Measurements from ENCODE around the gene NEBL. TPM values are rescaled to one million over a fixed set of nuclear protein-coding genes. Genes with fewer than 3 reads are reported as not detected.

Gene NEBL
- total RNA-seq, 1 experiment from 2014 or later: 55.2 TPM

GRCh38 chr10:20890009-20890408, 7.1 kb downstream of the NEBL start:
- no peak for DNase-seq
- H3K9me3 ChIP-seq: no peaks in the 10 kb centered on the region
- no peaks in the 10 kb centered on the region for H3K4me1 Mint-ChIP-seq (ENCODE audit: low read depth, unreplicated experiment)
- intact Hi-C loops (cut with micrococcal nuclease; ENCODE audit: unreplicated experiment): no loop called here
- TF ChIP-seq CTCF (IDR thresholded peaks at IDR 0.05; ENCODE audit: insufficient read depth in 1 of 2, low read depth in 1 of 2, low read length in 1 of 2, severe bottlenecking in 1 of 2, unreplicated experiment in 1 of 2): no peak
- no peak overlapping the region for H3K4me3 Mint-ChIP-seq (ENCODE audit: unreplicated experiment)
- no peaks in the 10 kb centered on the region for H3K27me3 ChIP-seq (replicated peaks; ENCODE audit: control insufficient read depth, insufficient read depth, low read length)
- no peaks in the 10 kb centered on the region for H3K9me3 Mint-ChIP-seq (ENCODE audit: unreplicated experiment)
- peaks cover 9% of the 10 kb centered on the region; the same call in 1 of the 2 replicates for H3K4me1 ChIP-seq
- no TSS peak for BruUV-seq (replicated peaks)
- H3K27me3 Mint-ChIP-seq (ENCODE audit: insufficient read depth, unreplicated experiment): no peaks in the 10 kb centered on the region
- no peaks in the 10 kb centered on the region for H3K36me3 ChIP-seq (ENCODE audit: control insufficient read depth, insufficient read depth, low read length)
- ChIA-PET CTCF (no interaction called here), POLR2A (no interaction called here)
- no peaks in the 10 kb centered on the region for H3K36me3 Mint-ChIP-seq (ENCODE audit: insufficient read depth, unreplicated experiment)
- no peak overlapping the region for H3K27ac Mint-ChIP-seq (ENCODE audit: unreplicated experiment)
- no peak overlapping the region for H3K4me3 ChIP-seq (ENCODE audit: low read depth, low read length)

GRCh38 chr10:20888620-20889330, 8.3 kb downstream of the NEBL start:
- no peak for TF ChIP-seq CTCF (IDR thresholded peaks at IDR 0.05; ENCODE audit: insufficient read depth in 1 of 2, low read depth in 1 of 2, low read length in 1 of 2, severe bottlenecking in 1 of 2, unreplicated experiment in 1 of 2)
- no peaks in the 10 kb centered on the region for H3K9me3 ChIP-seq
- H3K4me1 Mint-ChIP-seq (ENCODE audit: low read depth, unreplicated experiment): no peaks in the 10 kb centered on the region
- no peaks in the 10 kb centered on the region for H3K27me3 ChIP-seq (replicated peaks; ENCODE audit: control insufficient read depth, insufficient read depth, low read length)
- intact Hi-C loops (cut with micrococcal nuclease; ENCODE audit: unreplicated experiment): no loop called here
- CTCF ChIA-PET: interaction anchor here (0.6 kb wide), 1 partner anchor 58 kb away, joined by 4 read pairs; no protein-coding TSS in a partner anchor
- no peak overlapping the region for H3K4me3 Mint-ChIP-seq (ENCODE audit: unreplicated experiment)
- H3K27me3 Mint-ChIP-seq (ENCODE audit: insufficient read depth, unreplicated experiment): no peaks in the 10 kb centered on the region
- no peak overlapping the region for H3K27ac Mint-ChIP-seq (ENCODE audit: unreplicated experiment)
- no peaks in the 10 kb centered on the region for H3K36me3 Mint-ChIP-seq (ENCODE audit: insufficient read depth, unreplicated experiment)
- POLR2A ChIA-PET: no interaction called here
- peaks cover 9% of the 10 kb centered on the region; the same call in 1 of the 2 replicates for H3K4me1 ChIP-seq
- no TSS peak for BruUV-seq (replicated peaks)
- DNase-seq: no peak
- no peak overlapping the region for H3K4me3 ChIP-seq (ENCODE audit: low read depth, low read length)
- H3K9me3 Mint-ChIP-seq (ENCODE audit: unreplicated experiment): no peaks in the 10 kb centered on the region
- no peaks in the 10 kb centered on the region for H3K36me3 ChIP-seq (ENCODE audit: control insufficient read depth, insufficient read depth, low read length)

- H3K27ac Mint-ChIP-seq (ENCODE audit: unreplicated experiment): no peak overlapping the region
- H3K4me1 ChIP-seq: peaks cover 9% of the 10 kb centered on the region; the same call in 1 of the 2 replicates
- no peaks in the 10 kb centered on the region for H3K9me3 ChIP-seq
- no peaks in the 10 kb centered on the region for H3K27me3 Mint-ChIP-seq (ENCODE audit: insufficient read depth, unreplicated experiment)
- ChIA-PET POLR2A (no interaction called here), CTCF (no interaction called here)
- H3K36me3 ChIP-seq (ENCODE audit: control insufficient read depth, insufficient read depth, low read length): no peaks in the 10 kb centered on the region
- intact Hi-C loops (cut with micrococcal nuclease; ENCODE audit: unreplicated experiment): no loop called here
- no TSS peak for BruUV-seq (replicated peaks)
- no peak overlapping the region for H3K4me3 ChIP-seq (ENCODE audit: low read depth, low read length)
- no peaks in the 10 kb centered on the region for H3K27me3 ChIP-seq (replicated peaks; ENCODE audit: control insufficient read depth, insufficient read depth, low read length)
- no peak overlapping the region for H3K4me3 Mint-ChIP-seq (ENCODE audit: unreplicated experiment)
- TF ChIP-seq CTCF (IDR thresholded peaks at IDR 0.05; ENCODE audit: insufficient read depth in 1 of 2, low read depth in 1 of 2, low read length in 1 of 2, severe bottlenecking in 1 of 2, unreplicated experiment in 1 of 2): no peak
- H3K9me3 Mint-ChIP-seq (ENCODE audit: unreplicated experiment): no peaks in the 10 kb centered on the region
- no peaks in the 10 kb centered on the region for H3K36me3 Mint-ChIP-seq (ENCODE audit: insufficient read depth, unreplicated experiment)
- no peak for DNase-seq
- no peaks in the 10 kb centered on the region for H3K4me1 Mint-ChIP-seq (ENCODE audit: low read depth, unreplicated experiment)
Observed at GRCh38 chr10:20887706-20888555, 9.2 kb downstream of the NEBL start.

Measured in Caco-2 (cell line).